Measurements from ENCODE around the gene GAK.

Gene GAK

DNA sequence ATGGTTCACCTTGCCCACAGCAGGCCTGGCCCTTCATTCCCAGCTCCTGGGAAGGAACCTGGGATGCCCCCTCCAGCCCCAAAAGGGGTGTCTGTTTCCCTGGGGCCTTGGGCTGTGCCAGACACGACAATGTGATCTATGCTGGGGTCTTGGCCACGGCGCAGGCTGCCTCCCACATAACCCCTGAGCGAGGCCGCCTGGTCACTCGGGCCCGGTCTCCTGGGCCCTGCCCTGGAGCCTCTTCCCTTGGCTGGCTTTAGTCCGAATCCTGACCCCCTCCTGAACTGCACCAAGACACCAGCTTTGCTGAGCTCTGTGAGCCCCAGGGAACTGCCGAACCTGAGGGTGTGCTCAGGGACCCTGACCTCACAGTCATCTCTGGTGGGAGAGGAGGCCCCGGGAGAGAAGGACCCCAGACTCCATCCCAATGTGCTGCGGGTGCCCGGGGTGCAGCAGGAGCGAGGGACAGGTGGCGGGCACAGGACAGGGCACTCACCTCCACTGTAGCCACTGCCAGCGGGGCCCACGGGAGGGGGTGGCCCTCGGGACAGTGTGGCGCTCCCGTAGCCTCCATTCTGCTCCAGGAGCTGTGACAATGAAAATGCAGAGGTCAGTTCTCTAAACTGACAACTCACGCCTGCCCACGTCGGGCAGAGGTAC is 42.0 kb downstream of the GAK start:
- no peak for DNase-seq (ENCODE audit: low read depth in 2 of 2)

DNA sequence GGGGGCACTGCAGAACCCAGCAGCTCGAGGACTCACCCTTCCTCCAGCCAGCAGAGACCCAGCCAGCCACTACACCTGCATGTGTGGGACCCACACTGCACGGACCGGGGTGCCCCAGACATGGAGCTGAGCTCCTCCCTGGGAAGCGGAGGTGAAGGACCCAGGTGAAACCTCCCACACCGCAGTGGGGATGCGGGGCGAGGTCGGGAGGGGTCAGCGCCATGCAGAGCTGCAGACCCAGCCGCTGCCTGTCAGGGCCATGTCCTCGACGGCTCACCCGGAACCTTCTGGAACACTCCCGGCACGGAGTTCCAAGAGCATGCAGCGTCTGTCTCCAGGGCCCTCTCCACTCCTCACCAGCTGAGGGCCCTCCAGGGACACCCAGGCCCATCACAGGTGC is 42.6 kb downstream of the GAK start:
- DNase-seq (ENCODE audit: low read depth in 2 of 2), result no peak

DNA sequence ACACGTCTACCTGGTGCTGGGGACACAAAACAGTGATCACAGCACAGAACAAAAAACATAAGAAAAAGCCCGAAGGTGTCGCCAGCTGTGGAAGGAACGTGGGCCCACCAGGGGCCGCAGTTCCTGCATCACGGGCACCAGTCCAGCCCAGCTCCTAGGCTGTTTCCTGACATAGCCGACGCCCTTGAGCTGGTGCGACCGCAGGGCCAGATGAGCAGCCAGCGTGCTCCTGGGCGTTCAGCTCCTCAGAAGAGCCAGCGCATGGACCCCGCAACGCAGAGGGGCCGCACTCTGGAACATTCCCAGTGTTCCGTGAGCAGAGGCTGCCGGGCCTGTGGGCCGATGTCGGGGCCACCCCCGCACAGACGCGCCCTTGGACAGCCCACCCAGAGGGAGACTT is 44.1 kb downstream of the GAK start:
- DNase-seq (ENCODE audit: low read depth in 2 of 2), result no peak

DNA sequence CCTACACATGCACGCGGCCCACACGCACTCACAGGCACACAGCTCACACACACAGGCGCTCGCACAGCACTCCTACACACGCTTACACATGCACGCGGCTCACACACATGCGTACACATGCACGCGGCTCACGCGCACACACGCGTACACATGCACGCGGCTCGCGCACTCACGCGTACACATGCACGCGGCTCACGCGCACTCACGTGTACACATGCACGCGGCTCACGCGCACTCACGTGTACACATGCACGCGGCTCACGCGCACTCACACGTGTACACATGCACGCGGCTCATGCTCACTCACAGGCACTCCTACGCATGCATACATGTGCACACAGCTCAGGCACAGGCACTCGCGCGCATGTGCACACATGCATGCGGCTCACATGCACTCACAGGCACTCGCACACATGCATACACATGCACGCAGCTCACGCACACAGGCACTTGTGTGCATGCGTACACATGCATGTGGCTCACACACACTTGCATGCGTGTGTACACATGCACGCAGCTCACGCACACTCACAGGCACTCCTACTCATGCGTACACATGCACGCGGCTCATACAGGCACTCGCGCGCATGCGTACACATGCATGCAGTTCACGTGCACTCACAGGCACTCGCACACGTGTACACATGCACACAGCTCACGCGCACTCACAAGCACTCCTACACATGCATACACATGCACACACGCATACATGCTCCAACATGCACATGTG is 44.9 kb downstream of the GAK start:
- no peak for DNase-seq (ENCODE audit: low read depth in 2 of 2)

DNA sequence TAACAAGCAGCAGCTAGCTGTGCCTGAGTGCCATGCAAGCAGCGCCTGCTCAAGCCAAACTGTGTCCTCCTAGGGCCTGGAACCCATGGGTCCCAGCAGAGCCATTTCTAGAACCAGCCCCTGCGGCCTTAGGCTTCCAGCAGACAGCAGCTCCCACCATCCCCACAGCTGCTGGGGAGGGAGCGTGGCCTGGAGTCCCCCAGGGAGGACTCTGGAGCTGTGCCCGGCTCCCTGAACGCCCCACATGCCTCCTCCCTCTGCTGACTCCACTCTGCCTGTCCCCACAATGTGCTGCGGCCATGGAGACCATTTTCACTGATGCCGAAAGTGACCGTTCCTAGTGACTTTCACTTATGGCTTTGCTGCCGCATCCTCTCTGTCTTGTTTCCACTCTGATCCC is 45.9 kb downstream of the GAK start:
- DNase-seq (ENCODE audit: low read depth in 2 of 2), result no peak

DNA sequence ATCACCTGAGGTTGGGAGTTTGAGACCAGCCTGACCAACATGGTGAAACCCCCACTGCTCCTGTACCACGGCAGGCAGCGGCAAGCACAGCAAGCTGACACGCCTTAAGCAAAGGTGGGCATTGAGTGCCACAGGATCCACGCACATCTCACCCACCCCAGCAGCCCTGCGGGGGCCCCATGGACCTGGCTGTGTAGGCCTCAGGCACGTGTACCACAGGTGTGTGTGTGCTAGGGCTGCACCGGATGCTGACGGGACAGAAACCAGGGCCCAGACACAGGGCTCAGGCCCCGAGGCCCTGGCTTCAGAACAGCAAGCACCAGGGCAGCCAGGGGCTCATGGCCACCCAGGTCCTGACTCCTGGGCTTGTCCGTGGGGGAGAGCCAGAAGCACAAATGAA is 46.8 kb downstream of the GAK start:
- DNase-seq (ENCODE audit: low read depth in 2 of 2), result no peak

DNA sequence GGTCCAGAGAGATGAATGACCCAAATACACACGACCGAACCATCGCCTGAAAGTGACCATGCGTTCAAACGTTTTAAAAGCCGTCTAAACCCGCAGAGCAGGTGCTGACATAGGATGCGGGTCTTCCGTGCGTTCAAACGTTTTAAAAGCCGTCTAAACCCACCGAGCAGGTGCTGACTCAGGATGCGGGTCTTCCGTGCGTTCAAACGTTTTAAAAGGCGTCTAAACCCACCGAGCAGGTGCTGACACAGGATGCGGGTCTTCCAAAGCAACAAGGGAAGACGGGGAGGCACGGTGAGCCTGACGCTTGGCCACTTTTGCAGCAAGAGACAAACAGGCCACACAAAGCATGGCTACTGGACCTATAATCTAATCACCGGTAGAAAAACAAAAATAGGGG is 47.2 kb downstream of the GAK start:
- DNase-seq (ENCODE audit: low read depth in 2 of 2), result no peak

DNA sequence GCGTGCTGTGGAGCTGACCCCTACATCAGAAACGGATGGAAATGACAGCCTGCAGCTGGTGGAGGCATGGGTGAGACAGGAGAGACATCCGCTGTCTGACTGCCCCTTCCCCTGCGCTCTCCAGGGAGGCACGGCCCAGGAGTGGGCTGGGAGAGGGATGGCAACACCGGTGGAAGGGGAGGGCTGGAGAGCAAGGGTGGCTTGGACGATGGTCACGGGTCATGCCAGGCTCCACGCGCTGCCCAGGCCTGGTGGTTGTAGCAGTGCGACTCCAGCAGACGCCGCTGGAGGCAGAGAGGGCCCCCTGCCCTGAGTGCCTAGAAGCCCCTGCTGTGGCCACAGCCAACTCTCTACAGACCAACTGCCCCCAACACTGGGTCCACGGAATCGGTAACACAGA is 47.9 kb downstream of the GAK start:
- DNase-seq (ENCODE audit: low read depth in 2 of 2), result no peak

DNA sequence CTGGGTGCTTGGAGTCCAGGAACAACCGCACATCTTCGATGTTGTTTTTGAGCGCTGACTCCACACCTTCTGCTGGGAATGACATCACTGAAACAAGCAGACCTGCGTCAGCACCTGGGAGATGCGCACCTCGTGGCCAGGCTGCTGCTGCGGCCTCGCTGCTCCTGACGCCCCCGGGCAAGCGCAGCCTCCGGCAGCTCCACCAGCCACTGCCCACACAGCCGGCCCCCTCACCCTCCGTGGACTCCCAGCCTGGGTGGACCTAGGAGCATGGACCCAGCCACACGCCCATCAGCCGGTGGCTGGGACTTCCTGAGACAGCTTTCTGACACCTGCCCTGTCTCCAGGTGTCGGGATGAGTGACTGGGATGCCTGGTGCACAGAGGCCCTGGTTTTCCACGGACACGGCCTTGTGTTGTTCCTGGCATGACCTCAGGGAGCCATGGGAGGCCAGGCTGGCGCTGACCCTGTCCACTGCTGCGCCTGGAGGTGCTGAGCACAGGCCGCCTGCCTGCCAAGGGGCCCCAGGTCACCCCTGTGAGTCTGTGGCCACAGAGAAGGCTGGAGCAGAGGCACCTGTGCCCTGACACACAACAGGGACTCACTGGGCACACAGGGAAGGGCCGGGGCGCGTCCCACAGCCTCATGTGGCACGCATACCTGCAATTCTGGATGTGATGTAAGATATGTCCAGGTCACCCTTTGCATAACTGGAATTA is 48.6 kb downstream of the GAK start:
- DNase-seq (ENCODE audit: low read depth in 2 of 2), result no peak

DNA sequence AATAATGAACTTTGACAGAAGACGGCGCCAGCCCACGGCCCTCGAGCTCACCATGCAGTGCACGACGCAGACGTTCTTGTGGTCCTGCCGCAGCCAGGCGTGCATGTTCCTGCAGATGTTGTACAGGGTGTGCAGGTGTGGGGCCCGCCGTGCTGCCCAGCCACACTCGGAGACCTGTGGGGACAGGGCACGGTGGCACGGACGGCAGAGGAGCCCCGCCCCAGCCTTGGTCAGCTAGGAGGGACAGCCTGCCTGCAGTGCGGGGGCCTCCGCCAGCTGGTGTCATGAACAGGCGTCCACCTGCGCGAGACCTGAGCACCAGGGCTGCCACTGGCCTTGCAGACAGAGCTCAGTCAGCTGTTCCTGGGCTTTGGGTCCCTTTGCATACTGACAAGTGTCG is 49.5 kb downstream of the GAK start:
- DNase-seq (ENCODE audit: low read depth in 2 of 2), result no peak

DNA sequence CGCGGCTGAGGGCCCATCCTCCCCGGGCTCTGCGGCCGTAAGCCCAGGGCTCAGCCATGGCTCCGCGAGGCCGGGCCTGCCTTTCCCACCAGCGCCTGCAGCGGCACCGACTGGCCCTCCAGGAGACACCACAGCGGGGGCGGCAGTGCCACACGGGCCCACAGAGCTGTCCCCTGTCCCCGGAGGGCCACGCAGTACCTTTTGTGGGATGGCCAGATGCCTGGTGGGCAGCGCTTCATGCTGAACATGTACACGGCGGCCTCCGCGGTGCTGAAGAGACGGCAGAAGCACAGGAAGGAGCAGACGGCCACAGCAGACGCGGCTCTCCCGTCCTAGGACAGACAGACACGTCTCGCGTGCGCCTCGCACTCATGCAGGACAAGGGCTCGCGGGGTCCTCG is 50.4 kb downstream of the GAK start:
- DNase-seq (ENCODE audit: low read depth in 2 of 2), result no peak

DNA sequence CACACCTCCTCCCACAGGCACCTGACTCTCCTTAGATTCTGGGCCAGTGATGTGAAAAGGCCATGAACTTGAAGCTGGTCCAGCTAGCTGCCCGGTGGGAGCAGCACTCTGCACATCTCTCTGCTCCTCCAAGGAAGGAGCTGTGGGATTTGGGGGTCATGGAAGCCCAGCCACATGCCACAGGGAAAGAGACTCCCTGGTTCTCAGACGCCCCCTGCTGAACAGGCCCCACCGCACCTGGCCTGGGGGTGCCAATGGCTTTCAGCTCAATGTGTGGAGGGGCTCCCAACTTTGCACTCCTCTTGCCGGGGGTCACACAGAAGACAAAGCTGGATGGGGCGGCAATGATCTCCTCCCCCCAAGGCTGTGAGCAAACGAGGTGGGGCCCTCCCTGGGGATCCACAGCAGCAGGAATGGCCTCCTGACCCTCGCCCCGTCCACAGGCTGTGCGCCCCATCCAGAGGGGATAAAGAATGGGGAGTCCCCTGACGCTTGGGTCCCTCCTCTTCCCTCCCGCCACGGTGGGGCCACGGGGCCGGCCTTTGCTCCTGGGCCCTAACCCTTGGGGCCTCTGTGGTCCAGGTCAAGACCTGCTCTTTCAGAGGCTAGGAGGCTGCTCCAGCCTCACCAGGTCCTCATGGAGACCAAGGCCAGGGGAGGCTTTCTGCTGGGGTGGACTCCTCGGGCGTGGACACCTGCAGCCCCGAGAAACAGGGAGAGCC is 51.3 kb downstream of the GAK start:
- no peak for DNase-seq (ENCODE audit: low read depth in 2 of 2)

DNA sequence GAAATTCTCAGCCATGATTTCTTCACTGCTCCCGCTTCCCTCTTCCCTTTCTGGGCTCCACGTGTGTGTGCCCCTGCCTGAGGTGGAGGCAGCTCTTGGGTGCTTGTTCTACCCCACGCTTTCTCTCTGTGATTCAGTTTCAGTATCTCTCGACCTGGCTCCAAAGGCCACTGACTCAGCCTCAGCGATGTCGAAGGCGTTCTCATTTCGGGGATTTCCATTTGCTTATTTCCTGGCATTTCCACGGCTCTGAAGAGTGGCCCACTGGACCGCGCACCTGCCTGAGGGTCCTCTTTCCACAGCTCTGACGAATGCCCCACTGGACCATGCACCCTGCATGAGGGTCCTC is 52.4 kb downstream of the GAK start:
- DNase-seq (ENCODE audit: low read depth in 2 of 2), result peak; percentile 30 to 44

DNA sequence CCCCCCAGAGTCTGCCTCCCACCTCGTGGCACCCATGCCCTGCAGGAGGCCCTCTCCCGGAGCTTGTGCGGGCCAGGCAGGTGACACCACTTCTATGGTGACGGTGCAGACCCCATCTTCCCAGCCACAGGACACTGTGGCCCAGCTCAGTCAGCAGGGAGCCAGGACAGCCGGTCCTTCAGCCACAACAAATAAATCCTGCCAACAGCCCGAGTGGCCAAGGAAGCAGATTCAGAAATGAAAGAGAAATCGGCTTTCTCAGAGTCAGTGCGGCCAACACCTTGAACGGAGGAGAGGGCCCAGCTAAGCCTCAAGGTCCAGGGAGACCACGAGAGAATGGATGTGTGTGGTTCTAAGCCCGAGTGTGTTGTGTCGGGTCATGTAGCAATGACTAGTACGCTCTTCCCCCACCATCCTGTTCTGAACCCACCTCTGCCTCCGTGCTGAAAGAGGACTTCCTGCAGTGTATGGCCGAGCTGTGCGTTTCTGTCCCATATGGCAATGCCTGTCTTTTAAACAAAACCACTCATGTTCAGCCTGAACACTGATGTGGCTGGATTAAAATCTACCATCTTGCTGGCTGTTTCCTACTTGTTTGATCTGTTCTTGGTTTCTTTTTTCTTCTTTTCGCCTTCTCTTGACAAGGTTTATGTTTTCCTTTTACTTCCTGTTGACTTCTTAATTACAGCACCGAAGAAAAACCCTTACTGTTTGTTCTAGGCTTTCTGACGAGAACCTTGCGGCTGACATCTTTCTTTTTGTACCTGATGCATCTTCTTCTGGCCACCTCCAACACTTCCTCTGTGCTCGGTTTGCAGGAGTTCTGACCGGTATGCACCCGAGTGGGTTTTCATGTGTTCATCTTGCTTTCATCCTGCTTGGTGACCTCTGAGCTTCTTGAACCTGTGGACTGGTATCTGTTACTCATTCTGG is 53.1 kb downstream of the GAK start:
- DNase-seq (ENCODE audit: low read depth in 2 of 2), result no peak

DNA sequence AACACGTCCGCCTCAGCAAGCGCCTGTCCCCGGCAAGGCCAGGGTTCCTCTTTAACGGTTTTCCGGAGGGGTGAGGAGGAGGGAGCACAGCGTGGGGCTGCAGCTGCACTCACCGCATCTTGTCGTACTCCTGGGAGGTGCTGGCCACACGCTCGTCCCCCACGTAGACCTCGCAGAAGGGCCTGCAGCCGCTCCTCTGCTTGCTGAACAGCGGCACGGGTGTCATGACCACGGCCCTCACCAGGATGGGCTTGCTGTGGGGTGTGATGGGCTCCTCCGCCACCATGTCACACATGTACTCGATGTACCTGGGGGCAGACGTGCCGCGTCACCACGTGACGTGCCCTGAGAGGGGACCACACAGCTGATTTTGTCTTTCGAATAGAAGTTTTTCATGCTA is 54.6 kb downstream of the GAK start:
- no peak for DNase-seq (ENCODE audit: low read depth in 2 of 2)

DNA sequence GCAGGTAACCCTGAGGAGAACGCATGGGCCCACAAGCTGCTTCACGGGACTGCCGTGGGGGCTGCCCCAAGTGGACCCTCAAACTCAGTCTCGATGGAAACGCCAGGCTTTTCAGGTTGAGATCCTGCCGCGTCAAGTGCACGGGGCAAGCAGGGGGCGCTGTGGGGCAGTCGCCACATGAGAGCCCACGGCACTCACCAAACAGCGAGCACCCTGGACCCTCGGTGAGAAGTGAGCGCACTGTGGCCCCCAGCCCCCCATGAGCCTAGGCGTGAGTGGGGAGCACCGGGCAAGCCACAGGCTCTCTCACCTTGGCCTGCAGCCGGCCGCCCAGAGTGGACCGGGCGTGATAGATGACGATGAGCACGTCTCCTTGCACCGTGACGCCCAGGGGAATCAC is 55.3 kb downstream of the GAK start:
- no peak for DNase-seq (ENCODE audit: low read depth in 2 of 2)

DNA sequence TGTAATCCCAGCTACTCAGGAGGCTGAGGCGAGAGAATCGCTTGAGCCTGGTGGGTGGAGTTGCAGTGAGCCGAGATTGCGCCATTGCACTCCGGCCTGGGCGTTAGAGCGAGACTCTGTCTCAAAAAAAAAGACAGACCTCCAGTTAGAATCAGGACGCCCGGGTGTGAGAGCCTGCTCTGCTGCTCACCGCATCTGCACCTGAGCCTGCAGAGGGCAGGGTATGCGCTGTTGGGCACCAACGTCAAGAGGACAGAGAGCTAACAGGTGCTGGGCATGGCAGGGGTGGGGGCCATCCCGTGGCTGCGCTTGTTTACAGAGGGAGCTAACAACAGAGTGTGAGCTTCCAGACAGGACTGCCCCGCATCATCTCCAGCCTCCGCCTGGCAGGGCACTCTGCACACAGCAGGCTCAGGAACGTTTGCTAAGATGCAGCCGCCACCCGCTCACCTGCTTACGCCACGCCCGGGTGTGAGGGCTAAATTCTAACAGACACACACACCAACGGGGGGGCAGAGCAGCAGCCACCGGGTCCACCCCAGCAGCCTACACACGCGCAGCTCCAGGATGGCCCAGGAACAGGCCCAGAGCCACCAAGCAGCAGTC is 56.2 kb downstream of the GAK start:
- DNase-seq (ENCODE audit: low read depth in 2 of 2), result no peak

DNA sequence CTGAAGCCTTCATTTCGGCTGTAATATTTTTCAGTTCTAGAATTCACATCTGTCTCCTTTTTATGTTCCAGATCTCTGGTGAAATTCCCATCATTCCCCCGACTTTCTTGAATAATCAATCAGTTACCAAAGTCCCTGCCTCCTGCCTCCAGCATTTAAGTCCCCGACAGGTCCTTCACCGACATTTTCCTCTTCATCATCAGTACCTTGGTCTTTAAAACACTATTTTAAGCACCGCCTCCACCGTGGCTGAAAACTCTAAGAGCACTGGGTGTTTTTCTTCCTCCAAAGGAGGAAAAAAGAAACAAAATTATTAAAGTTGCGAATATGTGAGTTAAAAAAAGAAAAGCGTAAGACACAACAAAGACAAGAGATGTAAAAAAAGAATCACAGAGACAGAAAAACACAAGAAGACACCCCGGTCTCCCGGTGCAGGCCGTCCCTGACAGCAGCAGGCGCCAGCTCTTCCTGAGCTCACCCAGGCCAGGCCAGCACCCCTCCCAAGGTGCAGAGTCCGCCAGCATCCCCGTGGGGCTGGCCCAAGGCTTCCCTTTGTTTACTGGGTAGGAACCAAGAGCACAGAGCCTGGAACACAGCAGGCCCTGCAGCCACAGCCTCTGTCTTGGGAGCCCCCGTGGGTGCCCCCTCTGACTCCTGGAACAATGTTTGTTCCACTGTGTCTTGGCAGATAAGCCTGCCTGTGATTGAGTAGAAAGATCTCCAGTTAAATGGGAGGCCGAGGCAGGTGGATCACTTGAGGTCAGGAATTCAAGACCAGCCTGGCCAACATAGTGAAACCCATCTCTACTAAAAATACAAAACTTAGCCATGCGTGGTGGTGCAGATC is 56.9 kb downstream of the GAK start:
- no peak for DNase-seq (ENCODE audit: low read depth in 2 of 2)

DNA sequence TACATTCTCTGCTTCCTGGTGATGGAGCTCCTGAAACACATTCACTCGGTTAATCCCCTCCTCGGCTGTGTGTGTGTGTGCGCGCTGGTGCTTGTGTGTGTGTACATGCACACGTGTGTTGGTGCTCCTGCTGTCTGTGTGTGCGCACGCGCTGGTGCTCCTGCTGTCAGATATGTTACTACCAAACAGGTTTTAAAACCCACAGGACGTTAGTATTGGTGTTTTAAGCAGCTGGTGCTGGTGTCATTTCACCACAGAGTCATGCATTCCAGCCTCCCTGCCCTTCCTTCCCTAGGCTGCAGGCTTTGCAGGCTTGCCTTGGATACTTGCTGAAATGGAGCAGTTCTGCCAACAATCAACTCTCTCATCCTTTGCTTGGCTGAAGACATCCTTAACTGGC is 58.1 kb downstream of the GAK start:
- no peak for DNase-seq (ENCODE audit: low read depth in 2 of 2)
